Cardiac muscle cell (in vitro differentiated cells and primary cell): ENCODE data around the gene TAS2R60. TPM values are rescaled to one million over a fixed set of nuclear protein-coding genes. Genes with fewer than 3 reads are reported as not detected.
"Not testable (repeated sequence)": the region's sequence is repeated elsewhere in the genome, so short reads cannot be mapped to it uniquely, and the experiment has no call there.

ENCODE experiments used
- DNase-seq, 2 donors: peaks; one replicate each; pipeline versions ENCODE4 v3.0.0 to v3.0.0-alpha.2; 2010 to 2017; ENCODE audit warnings: low read depth in 1 of 2, low spot score in 1 of 2
- H3K27ac ChIP-seq: fragments of 200-600 bp; sonication (generic); 2 replicates; pipeline ENCODE4 v1.5.1; 2016
- H3K27me3 ChIP-seq: fragments of 200-600 bp; sonication (generic); 2 replicates; pipeline ENCODE4 v1.6.0; 2016; ENCODE audit warnings: control low read depth
- H3K36me3 ChIP-seq: fragments of 200-600 bp; sonication (generic); 2 replicates; pipeline ENCODE4 v1.5.1; 2016; ENCODE audit warnings: control low read depth
- H3K4me1 ChIP-seq: fragments of 200-600 bp; sonication (generic); 2 replicates; pipeline ENCODE4 v1.8.1; 2017; ENCODE audit warnings: low read depth, mild to moderate bottlenecking, mixed run types
- H3K4me3 ChIP-seq: fragments of 200-600 bp; sonication (generic); 2 replicates; pipeline ENCODE4 v1.5.1; 2016; ENCODE audit warnings: mild to moderate bottlenecking
- H3K9me3 ChIP-seq: fragments of 200-600 bp; sonication (generic); 2 replicates; pipeline ENCODE4 v1.5.1; 2017; ENCODE audit warnings: low read depth, mild to moderate bottlenecking, control low read depth
- CTCF ChIP-seq: IDR thresholded peaks from 2 replicates; pipeline ENCODE4 v1.5.1; 2012; ENCODE audit warnings: low read depth, mild to moderate bottlenecking, low read length
- polyA plus RNA-seq: library from polyadenylated mRNA; unstranded; fragments of >200 nt; fragmentation: Nextera tagmentation; extraction: Ambion mirVana; gene quantifications from 2 replicates; pipeline ENCODE4 v1.2.1, GENCODE V29; 2016
- total RNA-seq: library from RNA; depleted of rRNA; stranded (reverse); fragments of >200 nt; gene quantifications from 2 replicates; pipeline ENCODE4 v1.2.3, GENCODE V29; 2016

The TAS2R60 gene
- total and polyA plus RNA-seq, 2 experiments from 2014 or later: not detected

GRCh38 chr7:143401265-143401664 lies 42.0 kb upstream of the TAS2R60 start:
- Histone ChIP-seq H3K4me3 (no peak overlapping the region), H3K27ac (no peak overlapping the region), H3K4me1 (no peaks in the 10 kb centered on the region), H3K9me3 (no peaks in the 10 kb centered on the region), H3K36me3 (no peaks in the 10 kb centered on the region), H3K27me3 (no peaks in the 10 kb centered on the region)
- no peak for DNase-seq
- TF ChIP-seq CTCF: no peak

- not testable (repeated sequence) for H3K4me1 ChIP-seq, H3K9me3 ChIP-seq, DNase-seq, H3K4me3 ChIP-seq, H3K36me3 ChIP-seq, H3K27me3 ChIP-seq, H3K27ac ChIP-seq
Measured at GRCh38 chr7:143402233-143402632, 41.0 kb upstream of the TAS2R60 start.

GRCh38 chr7:143405173-143406001 lies 37.9 kb upstream of the TAS2R60 start:
- Histone ChIP-seq H3K4me3 (no peak overlapping the region), H3K4me1 (peaks cover 8% of the 10 kb centered on the region), H3K27ac (no peak overlapping the region), H3K36me3 (no peaks in the 10 kb centered on the region), H3K27me3 (peaks cover 13% of the 10 kb centered on the region), H3K9me3 (no peaks in the 10 kb centered on the region)
- TF ChIP-seq CTCF: no peak
- DNase-seq: peak in 1 of 2 donors; percentile 41

- Histone ChIP-seq H3K36me3 (no peaks in the 10 kb centered on the region), H3K4me3 (no peak overlapping the region), H3K27ac (no peak overlapping the region), H3K27me3 (peaks cover 13% of the 10 kb centered on the region), H3K9me3 (no peaks in the 10 kb centered on the region), H3K4me1 (peaks cover 8% of the 10 kb centered on the region)
- DNase-seq: no peak
- TF ChIP-seq CTCF: no peak
Measured at GRCh38 chr7:143406002-143406357, 37.3 kb upstream of the TAS2R60 start.

GRCh38 chr7:143407287-143408251 lies 35.7 kb upstream of the TAS2R60 start:
- Histone ChIP-seq H3K4me1 (peaks cover 8% of the 10 kb centered on the region), H3K4me3 (no peak overlapping the region), H3K9me3 (no peaks in the 10 kb centered on the region), H3K27me3 (peaks cover 13% of the 10 kb centered on the region), H3K36me3 (no peaks in the 10 kb centered on the region), H3K27ac (no peak overlapping the region)
- no peak for DNase-seq
- TF ChIP-seq CTCF: no peak
